HG03439 (cell line): Measurements from ENCODE around the gene CATSPERZ.

ENCODE experiments used
- ATAC-seq: cut with Tn5 transposase; IDR thresholded peaks from one replicate; pipeline ENCODE4 v1.9.1; 2021; ENCODE audit warnings: mild to moderate bottlenecking, moderate library complexity; ENCODE audit not compliant: unreplicated experiment

CATSPERZ gene

GRCh38 chr11:64284962-64285884 lies 14.9 kb upstream of the CATSPERZ start, which contains the start of gene GPR137:
TSS of gene GPR137 (plus strand) at chr11:64285848. CDS start at chr11:64286525, 677 bp downstream.
- peak; percentile 56 for ATAC-seq

GRCh38 chr11:64285885-64286800 lies 14.0 kb upstream of the CATSPERZ start:
- ATAC-seq: no peak

GRCh38 chr11:64286801-64287159 lies 13.4 kb upstream of the CATSPERZ start:
- ATAC-seq: no peak

GRCh38 chr11:64287676-64288352 lies 12.3 kb upstream of the CATSPERZ start:
- no peak for ATAC-seq

GRCh38 chr11:64288353-64288750 lies 11.8 kb upstream of the CATSPERZ start:
- no peak for ATAC-seq

- no peak for ATAC-seq
Observed at GRCh38 chr11:64289002-64289564, 11.1 kb upstream of the CATSPERZ start.

GRCh38 chr11:64290352-64291261 lies 9.6 kb upstream of the CATSPERZ start:
- no peak for ATAC-seq

- no peak for ATAC-seq
Observed at GRCh38 chr11:64291262-64291751, 8.9 kb upstream of the CATSPERZ start, which contains the start of gene KCNK4. TSS of gene KCNK4 (plus strand) at chr11:64291302. CDS start at chr11:64293019, 1,717 bp downstream.

- no peak for ATAC-seq
Observed at GRCh38 chr11:64291752-64292459, 8.3 kb upstream of the CATSPERZ start.

GRCh38 chr11:64292460-64293254 lies 7.5 kb upstream of the CATSPERZ start:
- no peak for ATAC-seq

GRCh38 chr11:64294774-64295173 lies 5.4 kb upstream of the CATSPERZ start:
- no peak for ATAC-seq

- ATAC-seq: no peak
Observed at GRCh38 chr11:64295760-64296159, 4.4 kb upstream of the CATSPERZ start.

GRCh38 chr11:64296236-64296635 lies 3.9 kb upstream of the CATSPERZ start:
- no peak for ATAC-seq

- no peak for ATAC-seq
Observed at GRCh38 chr11:64296830-64297698, 3.1 kb upstream of the CATSPERZ start.

GRCh38 chr11:64297699-64298358 lies 2.3 kb upstream of the CATSPERZ start:
- ATAC-seq: no peak
